HG03135 (cell line): ENCODE results near the gene RPL21.
A peak's percentile ranks its signal among the peaks of the same experiment; 100 is the strongest.
"Not testable (repeated sequence)": the region's sequence is repeated elsewhere in the genome, so short reads cannot be mapped to it uniquely, and the experiment has no call there.

Experiments used
- ATAC-seq: cut with Tn5 transposase; IDR thresholded peaks from one replicate; pipeline ENCODE4 v1.9.1; 2021; ENCODE audit warnings: mild to moderate bottlenecking, moderate library complexity; ENCODE audit not compliant: unreplicated experiment

RPL21 gene

GRCh38 chr13:27251166-27252091 lies at the start of gene RPL21:
RPL21 (plus strand) TSS chr13:27251558; CDS start chr13:27253777, 2,219 bp downstream.
- ATAC-seq = peak; percentile 95

- no peak for ATAC-seq
These were observed 49.7 kb upstream of the RPL21 start for GRCh38 chr13:27201661-27202060.

DNA sequence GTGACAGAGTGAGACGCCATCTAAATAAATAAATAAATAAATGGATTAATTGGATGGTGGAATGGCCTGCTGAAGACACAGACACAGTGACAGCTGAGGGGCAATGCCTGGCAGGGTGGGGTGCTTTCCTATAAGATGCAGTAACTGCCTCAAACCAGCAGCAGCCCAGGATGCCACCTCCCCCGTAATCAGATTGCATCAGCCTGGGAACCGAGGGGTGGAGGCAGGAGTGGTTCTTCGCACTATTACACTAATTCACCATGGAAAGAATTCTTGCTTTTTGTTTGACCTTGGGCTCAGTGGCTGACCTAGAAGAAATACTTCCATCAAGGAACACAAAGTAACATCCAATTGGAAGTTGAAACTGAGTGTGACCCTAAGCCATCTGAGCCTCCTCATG lies 48.2 kb upstream of the RPL21 start:
- ATAC-seq = no peak

DNA sequence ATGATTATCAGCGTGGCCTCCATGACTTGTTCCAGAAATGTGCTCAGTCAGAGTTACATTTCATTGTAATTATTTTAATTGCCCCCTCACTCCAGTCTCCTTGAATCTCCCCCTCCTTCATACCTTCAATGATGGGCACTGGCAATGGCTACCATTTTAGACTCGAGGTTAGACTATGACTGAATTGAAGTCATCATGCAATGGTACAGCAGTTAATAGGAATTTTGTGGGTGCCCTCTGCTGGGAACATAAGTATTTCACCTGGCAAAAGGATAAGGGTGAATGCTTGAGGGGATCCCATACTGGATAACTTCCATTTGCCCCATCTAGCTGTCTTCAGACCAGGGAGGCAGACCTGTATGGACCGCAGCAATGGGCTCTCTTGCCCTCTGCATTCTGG lies 47.5 kb upstream of the RPL21 start:
- no peak for ATAC-seq

DNA sequence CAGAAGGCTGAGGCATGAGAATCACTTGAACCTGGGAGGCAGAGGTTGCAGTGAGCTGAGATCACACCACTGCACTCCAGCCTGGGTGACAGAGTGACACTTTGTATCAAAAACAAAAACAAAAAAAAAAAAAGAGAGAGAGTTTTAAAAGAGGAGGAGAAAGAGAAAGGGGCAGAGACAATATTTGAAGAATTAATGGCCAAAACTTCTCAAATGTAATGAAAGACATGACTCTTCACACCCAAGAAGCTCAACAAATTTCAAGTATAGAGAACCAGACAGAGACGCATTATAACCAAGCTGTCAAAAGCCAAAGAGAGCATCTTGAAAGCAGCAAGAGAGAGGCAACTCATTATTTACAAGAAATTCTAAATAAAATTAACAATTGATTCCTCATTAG lies 42.8 kb upstream of the RPL21 start:
- no peak for ATAC-seq

DNA sequence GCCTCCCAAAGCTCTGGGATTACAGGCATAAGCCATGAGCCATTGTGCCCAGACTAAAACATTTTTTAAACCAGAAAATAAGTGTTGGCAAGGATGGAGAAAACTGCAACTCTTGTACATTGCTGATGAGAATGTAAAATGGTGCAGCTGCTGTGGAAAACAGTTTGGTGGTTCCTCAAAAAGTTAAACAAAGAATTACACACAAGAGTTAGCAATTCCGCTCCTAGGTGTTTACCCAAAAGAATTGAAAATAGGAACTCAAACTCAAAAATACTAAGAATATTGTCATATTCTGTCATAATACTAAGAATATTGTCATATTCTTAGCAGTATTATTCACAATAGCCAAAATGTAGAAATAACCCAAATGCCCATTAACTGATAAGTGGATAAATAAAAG lies 40.1 kb upstream of the RPL21 start:
- no peak for ATAC-seq

GRCh38 chr13:27211771-27212364 lies 39.5 kb upstream of the RPL21 start:
- no peak for ATAC-seq

DNA sequence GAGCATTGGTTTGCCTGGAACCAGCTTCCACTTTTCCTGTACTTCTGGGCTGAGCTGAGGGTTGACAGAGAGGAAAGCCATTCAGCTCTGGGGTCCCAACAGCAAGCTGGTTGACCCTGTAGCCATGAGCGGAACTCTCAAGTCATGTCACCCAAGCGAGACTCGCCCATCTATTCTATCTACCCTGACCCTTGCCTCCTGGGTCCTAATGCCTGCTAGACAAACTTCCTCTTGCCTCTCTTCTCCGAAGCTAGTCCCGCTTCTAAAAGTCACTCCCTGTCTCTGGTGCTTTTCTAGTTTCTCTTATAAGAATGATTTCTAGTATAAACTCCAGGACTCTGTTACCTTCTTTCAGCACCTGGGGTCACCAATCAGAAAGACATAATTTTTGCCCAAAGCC lies 38.0 kb upstream of the RPL21 start:
- ATAC-seq = not testable (repeated sequence)

GRCh38 chr13:27217791-27218190 lies 33.6 kb upstream of the RPL21 start:
- not testable (repeated sequence) for ATAC-seq

DNA sequence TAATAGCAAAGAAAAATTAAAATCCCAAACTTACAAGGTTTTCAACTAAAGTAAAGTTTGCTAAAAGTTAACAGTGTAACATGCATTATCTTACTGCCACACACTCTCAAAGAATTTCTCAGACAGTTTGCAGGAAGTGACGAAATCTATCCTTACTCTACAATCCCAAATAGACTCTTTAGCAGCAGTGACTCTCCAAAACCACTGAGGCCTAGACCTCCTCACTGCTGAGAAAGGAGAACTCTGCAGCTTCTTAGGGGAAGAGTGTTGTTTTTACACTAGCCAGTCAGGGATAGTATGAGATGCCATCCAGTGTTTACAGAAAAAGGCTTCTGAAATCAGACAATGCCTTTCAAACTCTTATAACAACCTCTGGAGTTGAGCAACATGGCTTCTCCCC lies 32.5 kb upstream of the RPL21 start:
- ATAC-seq = not testable (repeated sequence)

- ATAC-seq = no peak
These were observed 31.7 kb upstream of the RPL21 start for GRCh38 chr13:27219611-27220010.

DNA sequence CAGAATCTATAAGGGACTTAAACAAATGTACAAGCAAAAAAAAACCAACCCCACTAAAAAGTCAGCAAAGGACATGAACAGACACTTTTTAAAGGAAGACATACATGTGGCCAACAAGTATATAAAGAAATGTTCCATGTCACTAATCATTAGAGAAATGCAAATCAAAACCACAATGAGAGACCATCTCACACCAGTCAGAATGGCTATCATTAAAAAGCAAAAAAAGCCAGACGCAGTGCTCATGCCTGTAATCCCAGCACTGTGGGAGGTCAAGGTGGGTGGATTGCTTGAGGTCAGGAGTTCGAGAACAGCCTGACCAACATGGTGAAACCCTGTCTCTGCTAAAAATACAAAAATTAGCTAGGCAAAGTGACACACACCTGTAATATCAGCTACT lies 29.3 kb upstream of the RPL21 start:
- not testable (repeated sequence) for ATAC-seq

DNA sequence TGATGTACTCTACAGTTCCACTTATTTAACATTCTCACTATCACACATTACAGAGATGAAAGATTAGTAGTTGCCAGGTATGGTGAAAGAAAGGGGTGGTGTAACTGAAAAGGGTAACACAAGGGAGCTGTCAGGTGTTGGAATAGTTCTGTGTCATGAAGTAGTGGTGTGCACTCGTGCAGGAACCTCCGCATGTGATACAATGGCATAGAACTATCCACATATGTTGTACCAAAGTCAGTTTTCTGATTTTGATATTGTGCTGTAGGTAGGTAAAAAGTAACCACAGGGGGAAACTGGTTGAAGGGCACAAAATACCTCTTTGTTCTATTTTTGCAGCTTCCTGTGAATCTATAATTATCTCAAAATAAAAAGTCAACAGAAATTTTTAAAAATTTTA lies 24.4 kb upstream of the RPL21 start:
- ATAC-seq = no peak

DNA sequence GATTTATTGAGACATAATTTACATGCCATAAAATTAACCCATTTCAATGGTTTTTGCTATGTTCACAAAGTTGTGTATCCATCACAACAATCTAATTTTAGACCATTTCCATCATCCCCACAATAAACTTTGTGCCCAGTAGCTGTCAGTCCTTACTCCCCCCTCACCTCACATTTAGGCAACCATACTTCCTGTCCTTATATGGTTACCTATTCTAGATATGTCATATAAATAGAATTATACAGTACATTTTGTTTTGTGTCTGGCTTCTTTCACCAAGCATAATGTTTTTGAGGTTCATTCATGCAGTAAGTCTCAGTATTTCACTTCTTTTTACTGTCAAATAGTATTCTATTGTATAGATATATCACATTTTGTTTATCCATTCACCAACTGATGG lies 23.2 kb upstream of the RPL21 start:
- no peak for ATAC-seq

- ATAC-seq = no peak
These were observed 21.7 kb upstream of the RPL21 start for GRCh38 chr13:27229642-27230041.

DNA sequence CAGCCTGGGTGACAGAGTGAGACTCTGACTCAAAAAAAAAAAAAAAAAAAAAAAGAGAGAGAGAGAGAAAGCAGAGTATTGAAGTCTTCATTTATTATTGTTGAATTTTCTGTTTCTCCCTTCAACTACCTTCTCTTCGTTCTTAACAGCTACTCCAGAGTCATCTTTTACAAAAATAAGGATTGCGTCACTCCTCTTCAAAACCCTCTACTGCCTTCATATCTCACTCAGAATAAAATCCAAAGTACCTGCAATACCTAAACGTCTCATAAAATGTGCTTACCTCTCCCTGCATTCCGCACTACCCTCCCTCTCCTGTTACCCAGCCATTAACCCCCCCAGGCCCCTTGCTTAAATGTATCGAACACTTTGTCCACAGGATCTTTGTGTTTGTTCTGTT lies 17.4 kb upstream of the RPL21 start:
- no peak for ATAC-seq

- ATAC-seq = no peak
These were observed 14.9 kb upstream of the RPL21 start for GRCh38 chr13:27236478-27236877.

DNA sequence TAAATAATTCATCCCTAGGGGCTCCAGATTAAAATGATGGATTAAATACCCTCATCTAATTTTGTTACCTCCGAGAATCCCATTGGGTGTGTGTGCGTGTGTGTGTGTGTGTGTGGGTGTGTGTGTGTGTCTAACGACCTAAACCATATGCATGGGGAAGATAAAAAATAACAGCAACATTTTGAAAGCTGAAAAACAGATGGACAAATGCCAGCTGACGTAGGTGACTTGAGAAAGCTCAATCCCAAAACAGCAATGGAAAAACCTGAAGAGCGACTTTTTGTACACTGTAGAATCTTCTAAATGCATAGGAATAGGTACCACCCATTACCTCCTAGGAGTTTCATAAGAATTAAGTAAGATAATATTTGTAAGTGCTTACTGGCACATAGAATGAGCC lies 8.7 kb upstream of the RPL21 start:
- no peak for ATAC-seq

DNA sequence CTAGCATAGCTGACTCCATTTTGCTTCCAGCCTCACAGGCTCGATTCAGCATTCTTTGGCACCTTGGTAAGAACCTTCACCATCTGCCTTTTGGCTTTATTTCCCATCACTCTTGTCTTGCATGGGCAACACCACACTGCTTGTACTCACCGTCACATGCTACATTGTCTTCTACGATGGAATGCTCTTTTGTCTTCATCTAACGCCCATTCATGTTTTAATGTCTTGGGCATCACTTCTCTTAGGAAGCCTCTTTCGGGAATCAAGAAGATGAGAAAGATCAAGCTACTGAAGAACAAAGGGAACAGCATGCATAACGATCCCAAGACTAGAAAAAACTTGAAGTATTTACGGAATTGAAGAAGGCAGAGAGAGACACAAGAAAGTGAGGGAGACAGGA lies 5.7 kb upstream of the RPL21 start:
- no peak for ATAC-seq

- ATAC-seq = peak; percentile 12
These were observed 559 bp upstream of the RPL21 start for GRCh38 chr13:27250833-27251165.

DNA sequence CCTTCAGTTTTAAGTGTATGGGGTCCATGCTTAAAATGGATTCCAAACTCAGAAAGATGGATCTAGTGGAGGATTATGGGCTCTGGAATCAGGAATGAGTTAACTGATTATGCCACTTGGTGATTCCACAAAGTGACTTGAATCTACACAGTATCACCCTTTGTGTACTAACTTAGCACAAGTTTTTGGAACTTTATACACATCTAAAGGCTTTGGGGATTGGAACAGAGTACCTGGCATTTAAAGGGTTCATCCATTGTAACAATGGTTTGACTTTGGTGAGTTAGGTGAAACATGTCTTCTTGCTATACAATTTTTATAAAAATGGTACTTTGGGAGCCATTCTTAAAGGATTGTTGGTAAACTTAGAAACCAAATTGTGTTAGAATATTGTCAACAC lies 1.1 kb downstream of the RPL21 start:
- no peak for ATAC-seq

DNA sequence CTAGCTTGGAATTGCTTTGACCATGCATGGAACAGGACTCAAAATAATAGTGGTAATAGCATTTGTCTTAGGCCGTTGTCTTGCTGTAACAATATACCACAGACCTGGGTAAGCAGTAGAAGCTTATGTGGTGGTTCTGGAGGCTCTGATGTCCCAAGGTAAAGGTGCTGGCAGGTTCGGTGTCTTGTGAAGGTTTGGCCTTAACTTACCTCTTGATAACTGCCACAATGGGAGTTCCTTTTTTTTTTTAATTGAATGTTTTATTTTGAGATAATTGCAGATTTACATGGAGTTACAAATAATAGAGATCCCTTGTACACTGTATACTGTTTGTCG lies 5.8 kb downstream of the RPL21 start:
- no peak for ATAC-seq
